Measurements from ENCODE around the gene DSTYK. TPM values are rescaled to one million over a fixed set of nuclear protein-coding genes. Genes with fewer than 3 reads are reported as not detected.

Gene DSTYK
- total and polyA plus RNA-seq, 2 experiments from 2014 or later, result 6.1 to 10.7 TPM

GRCh38 chr1:205172729-205173366 is 38.7 kb downstream of the DSTYK start:
- Histone ChIP-seq H3K27ac (ENCODE audit: low read depth) (no peak overlapping the region), H3F3A (replicated peaks; ENCODE audit: low read depth) (no peaks in the 10 kb centered on the region), H3K36me3 (ENCODE audit: insufficient read depth) (no peaks in the 10 kb centered on the region), H4K20me1 (replicated peaks; ENCODE audit: insufficient read depth) (no peaks in the 10 kb centered on the region), H3K27me3 (ENCODE audit: insufficient read depth) (no peaks in the 10 kb centered on the region), H3K9me2 (ENCODE audit: insufficient read depth) (no peaks in the 10 kb centered on the region), H3K79me2 (replicated peaks; ENCODE audit: insufficient read depth) (no peaks in the 10 kb centered on the region; the same call in 1 of the 2 replicates), H3K4me1 (ENCODE audit: insufficient read depth) (no peaks in the 10 kb centered on the region), H3K4me2 (no peak overlapping the region), H2AFZ (no peak overlapping the region), H3K4me3 (no peak overlapping the region)
- Mint-ChIP-seq H3K27ac (no peak overlapping the region; the same call in 1 of the 2 replicates), H3K36me3 (ENCODE audit: low read depth) (peaks cover 15% of the 10 kb centered on the region; the same call in 2 of the 3 replicates), H3K9me3 (no peaks in the 10 kb centered on the region), H3K4me1 (peaks cover 4% of the 10 kb centered on the region), H3K27me3 (ENCODE audit: insufficient read depth, low read depth, poor library complexity) (peaks cover 2% of the 10 kb centered on the region), H3K4me3 (no peak overlapping the region)
- ATAC-seq (no peak), DNase-seq (ENCODE audit: low spot score) (no peak)
- TF ChIP-seq EZH2phosphoT487 (IDR thresholded peaks at IDR 0.05; ENCODE audit: unreplicated experiment) (no peak), EZH2 (IDR thresholded peaks at IDR 0.05; ENCODE audit: low read depth, unreplicated experiment) (no peak), ZNF114 (CRISPR knock-in tag; IDR thresholded peaks at IDR 0.05) (no peak), STAT1 (IDR thresholded peaks at IDR 0.05; ENCODE audit: unreplicated experiment) (no peak), CREB1 (CRISPR knock-in tag; IDR thresholded peaks at IDR 0.05; ENCODE audit: low read depth) (no peak), NANOG (IDR thresholded peaks at IDR 0.05; ENCODE audit: borderline replicate concordance) (no peak), ZNF331 (CRISPR knock-in tag; IDR thresholded peaks at IDR 0.05; ENCODE audit: low read depth) (no peak), POLR2AphosphoS5 (IDR thresholded peaks at IDR 0.05; ENCODE audit: low read depth) (no peak), ZNF462 (CRISPR knock-in tag; IDR thresholded peaks at IDR 0.05) (no peak), CTCF (conservative IDR thresholded peaks at IDR 0.05; ENCODE audit: low read depth in 2 of 2) (no peak), ETS1 (IDR thresholded peaks at IDR 0.05) (no peak)

All from GM23338 (cell line).